Measurements from ENCODE around the gene SLC35F4. TPM values are rescaled to one million over a fixed set of nuclear protein-coding genes. Genes with fewer than 3 reads are reported as not detected.

SLC35F4 gene
- total RNA-seq, 4 donors from 2014 or later: not detected

GRCh38 chr14:57559576-57559975 is 306.3 kb downstream of the SLC35F4 start:
- ATAC-seq (ENCODE audit: low FRiP score): no peak
- DNase-seq (ENCODE audit: low spot score): no peak
- TF ChIP-seq CTCF (IDR thresholded peaks at IDR 0.05): no peak

GRCh38 chr14:57549765-57550420 is 316.0 kb downstream of the SLC35F4 start:
- no peak for TF ChIP-seq CTCF (IDR thresholded peaks at IDR 0.05)
- no peak for ATAC-seq (ENCODE audit: low FRiP score)
- no peak for DNase-seq (ENCODE audit: low spot score)

GRCh38 chr14:57549016-57549564 is 316.8 kb downstream of the SLC35F4 start:
- TF ChIP-seq CTCF (IDR thresholded peaks at IDR 0.05): no peak
- no peak for DNase-seq (ENCODE audit: low spot score)

GRCh38 chr14:57547131-57547530 is 318.8 kb downstream of the SLC35F4 start:
- no peak for DNase-seq (ENCODE audit: low spot score)
- no peak for TF ChIP-seq CTCF (IDR thresholded peaks at IDR 0.05)
- no peak for ATAC-seq (ENCODE audit: low FRiP score)

More at GRCh38 chr14:57549016-57549564, 316.8 kb downstream of the SLC35F4 start:
- ATAC-seq (ENCODE audit: low FRiP score): no peak

- TF ChIP-seq CTCF (IDR thresholded peaks at IDR 0.05): no peak
- no peak for ATAC-seq (ENCODE audit: low FRiP score)
Observed at GRCh38 chr14:57533214-57533613, 332.7 kb downstream of the SLC35F4 start.

GRCh38 chr14:57530571-57530970 is 335.3 kb downstream of the SLC35F4 start:
- no peak for DNase-seq (ENCODE audit: low spot score)
- TF ChIP-seq CTCF (IDR thresholded peaks at IDR 0.05): no peak
- ATAC-seq (ENCODE audit: low FRiP score): no peak

More at GRCh38 chr14:57533214-57533613, 332.7 kb downstream of the SLC35F4 start:
- DNase-seq (ENCODE audit: low spot score): no peak

- no peak for ATAC-seq (ENCODE audit: low FRiP score)
- no peak for TF ChIP-seq CTCF (IDR thresholded peaks at IDR 0.05)
- no peak for DNase-seq (ENCODE audit: low spot score)
Observed at GRCh38 chr14:57526942-57527341, 338.9 kb downstream of the SLC35F4 start.

Measured in omental fat pad (tissue), 4 donors.